Calu3 (cell line): ENCODE results near the gene C9orf43. TPM values are rescaled to one million over a fixed set of nuclear protein-coding genes. Genes with fewer than 3 reads are reported as not detected.

ENCODE experiments used
- BruUV-seq: library from RNA; stranded (reverse); fragments of 400-500 nt; replicated peaks from 2 replicates; lab custom pipeline; 2021; lab: Mats Ljungman, UMichigan
- CTCF ChIA-PET: fragments of 300-600 bp; sonication (Branson Sonifier 250); formaldehyde crosslinking; loops from one replicate; lab custom pipeline; 2022; ENCODE audit warnings: antibody characterized with exemption; lab: Charles Lee
- DNase-seq: peaks from one replicate; pipeline ENCODE4 v3.0.0; 2022
- H3K27ac Mint-ChIP-seq: one replicate; pipeline ENCODE4 v1.8.0; 2022; ENCODE audit warnings: mixed read lengths; ENCODE audit not compliant: unreplicated experiment
- H3K27me3 Mint-ChIP-seq: one replicate; pipeline ENCODE4 v1.8.0; 2022; ENCODE audit warnings: mixed read lengths; ENCODE audit not compliant: unreplicated experiment
- H3K36me3 Mint-ChIP-seq: one replicate; pipeline ENCODE4 v1.8.0; 2022; ENCODE audit warnings: mild to moderate bottlenecking, moderate library complexity, mixed read lengths; ENCODE audit not compliant: insufficient read depth, unreplicated experiment
- H3K4me1 Mint-ChIP-seq: one replicate; pipeline ENCODE4 v1.8.0; 2022; ENCODE audit warnings: mild to moderate bottlenecking, low read depth, mixed read lengths; ENCODE audit not compliant: unreplicated experiment
- H3K4me3 Mint-ChIP-seq: one replicate; pipeline ENCODE4 v1.8.0; 2022; ENCODE audit warnings: mild to moderate bottlenecking, low read depth, moderate library complexity, mixed read lengths; ENCODE audit not compliant: unreplicated experiment
- H3K9me3 Mint-ChIP-seq: one replicate; pipeline ENCODE4 v1.8.0; 2022; ENCODE audit warnings: low read depth, mixed read lengths; ENCODE audit not compliant: unreplicated experiment
- intact Hi-C: fragments of 100-400 bp; cut with micrococcal nuclease; formaldehyde crosslinking; loops from one replicate; pipeline ENCODE4 v1.10.0; 2022; ENCODE audit not compliant: unreplicated experiment
- total RNA-seq: library from RNA; stranded (reverse); gene quantifications from 2 replicates; pipeline ENCODE4 v1.2.3, GENCODE V29; 2022
- TF ChIP-seq, protein P1 (sequence below): fragments of 200-600 bp; IDR thresholded peaks from one replicate; pipeline ENCODE4 v1.8.0; 2022; ENCODE audit warnings: antibody characterized with exemption; ENCODE audit not compliant: unreplicated experiment

The C9orf43 gene
- total RNA-seq, 1 experiment from 2014 or later, result 0.33 TPM

DNA sequence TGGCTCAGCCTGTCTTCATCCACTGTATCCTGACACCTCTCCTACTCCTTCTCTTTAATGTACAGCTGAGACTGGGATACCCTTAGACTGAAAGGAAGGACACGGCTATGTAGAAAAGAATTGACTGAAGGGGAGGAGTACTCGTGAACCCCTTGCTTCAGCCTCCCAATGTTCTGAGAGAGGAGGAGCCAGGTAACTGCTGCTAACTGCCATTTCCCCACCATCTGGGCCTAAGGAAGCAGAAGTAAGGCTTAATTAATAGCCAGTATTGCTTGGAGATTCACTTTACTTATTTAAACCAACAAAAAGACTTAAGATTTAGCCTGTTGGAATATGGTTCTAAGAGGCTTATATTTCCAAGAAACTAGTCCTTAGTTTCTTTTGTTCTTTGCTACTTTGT lies 34.2 kb downstream of the C9orf43 start:
- no peak overlapping the region for H3K27ac Mint-ChIP-seq

DNA sequence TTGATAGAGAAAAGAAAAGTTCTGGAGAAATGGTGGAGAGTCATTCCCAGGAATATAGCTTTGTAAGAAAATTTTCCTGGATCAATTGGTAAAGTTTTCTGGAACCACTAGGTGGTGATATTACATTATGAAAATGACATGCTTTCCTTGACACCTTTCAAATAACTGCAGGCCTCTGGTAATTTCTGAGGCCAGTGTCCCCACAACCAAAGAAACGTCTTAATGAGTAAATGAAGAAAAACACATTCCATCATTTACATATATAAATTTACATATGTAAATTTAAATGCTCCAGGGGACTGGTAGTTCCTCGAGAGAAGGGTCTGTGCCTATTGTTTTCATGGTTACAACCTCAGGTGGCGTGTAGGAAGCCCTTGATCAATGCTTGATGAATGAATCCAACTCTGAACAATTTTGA lies 35.8 kb downstream of the C9orf43 start:
- Mint-ChIP-seq H3K4me3 (no peak overlapping the region), H3K27me3 (no peaks in the 10 kb centered on the region), H3K9me3 (no peaks in the 10 kb centered on the region), H3K27ac (no peak overlapping the region), H3K36me3 (no peaks in the 10 kb centered on the region), H3K4me1 (no peaks in the 10 kb centered on the region)
- CTCF ChIA-PET, result interaction anchor here (0.8 to 1.9 kb wide), 5 partner anchors 9 to 211 kb away, joined by 3 to 40 read pairs (median 4); no protein-coding TSS in a partner anchor
- TF ChIP-seq, protein P1, sequence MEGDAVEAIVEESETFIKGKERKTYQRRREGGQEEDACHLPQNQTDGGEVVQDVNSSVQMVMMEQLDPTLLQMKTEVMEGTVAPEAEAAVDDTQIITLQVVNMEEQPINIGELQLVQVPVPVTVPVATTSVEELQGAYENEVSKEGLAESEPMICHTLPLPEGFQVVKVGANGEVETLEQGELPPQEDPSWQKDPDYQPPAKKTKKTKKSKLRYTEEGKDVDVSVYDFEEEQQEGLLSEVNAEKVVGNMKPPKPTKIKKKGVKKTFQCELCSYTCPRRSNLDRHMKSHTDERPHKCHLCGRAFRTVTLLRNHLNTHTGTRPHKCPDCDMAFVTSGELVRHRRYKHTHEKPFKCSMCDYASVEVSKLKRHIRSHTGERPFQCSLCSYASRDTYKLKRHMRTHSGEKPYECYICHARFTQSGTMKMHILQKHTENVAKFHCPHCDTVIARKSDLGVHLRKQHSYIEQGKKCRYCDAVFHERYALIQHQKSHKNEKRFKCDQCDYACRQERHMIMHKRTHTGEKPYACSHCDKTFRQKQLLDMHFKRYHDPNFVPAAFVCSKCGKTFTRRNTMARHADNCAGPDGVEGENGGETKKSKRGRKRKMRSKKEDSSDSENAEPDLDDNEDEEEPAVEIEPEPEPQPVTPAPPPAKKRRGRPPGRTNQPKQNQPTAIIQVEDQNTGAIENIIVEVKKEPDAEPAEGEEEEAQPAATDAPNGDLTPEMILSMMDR, result no peak
- intact Hi-C loops, result loop anchor here (2.0 kb wide), 2 partner anchors 144 to 208 kb away; no protein-coding TSS in a partner anchor
- no TSS peak for BruUV-seq
- DNase-seq, result no peak

More for the DNA sequence above, 34.2 kb downstream of the C9orf43 start:
- no peaks in the 10 kb centered on the region for H3K27me3 Mint-ChIP-seq
- BruUV-seq, result no TSS peak
- intact Hi-C loops, result no loop called here
- TF ChIP-seq, protein P1, result no peak
- DNase-seq, result no peak
- H3K4me3 Mint-ChIP-seq, result no peak overlapping the region
- H3K9me3 Mint-ChIP-seq, result no peaks in the 10 kb centered on the region
- CTCF ChIA-PET, result no interaction called here
- H3K36me3 Mint-ChIP-seq, result no peaks in the 10 kb centered on the region
- H3K4me1 Mint-ChIP-seq, result no peaks in the 10 kb centered on the region

DNA sequence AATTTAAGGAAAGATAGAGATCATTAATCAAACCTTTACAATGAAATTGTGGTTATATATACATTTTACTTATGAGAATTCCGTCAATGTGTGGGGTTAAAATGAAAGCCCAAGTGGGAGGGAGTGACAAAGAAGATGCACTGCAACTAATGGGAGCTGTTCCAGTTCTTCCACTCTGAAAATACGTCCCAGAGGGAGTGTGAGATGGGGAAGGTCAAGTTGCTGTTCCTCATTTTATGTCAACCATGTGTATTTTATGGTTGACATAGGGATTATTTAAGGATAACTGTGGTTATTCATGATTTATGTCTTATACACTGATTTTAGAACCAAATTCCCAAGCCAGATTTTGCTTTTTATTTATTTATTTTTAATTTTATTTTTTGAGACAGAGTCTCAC lies 38.8 kb downstream of the C9orf43 start:
- H3K9me3 Mint-ChIP-seq, result no peaks in the 10 kb centered on the region
- intact Hi-C loops, result no loop called here
- no peaks in the 10 kb centered on the region for H3K36me3 Mint-ChIP-seq
- BruUV-seq, result no TSS peak
- TF ChIP-seq, protein P1, result no peak
- no peaks in the 10 kb centered on the region for H3K4me1 Mint-ChIP-seq
- H3K27me3 Mint-ChIP-seq, result no peaks in the 10 kb centered on the region
- no peak overlapping the region for H3K4me3 Mint-ChIP-seq
- H3K27ac Mint-ChIP-seq, result no peak overlapping the region
- DNase-seq, result no peak
- CTCF ChIA-PET, result no interaction called here

DNA sequence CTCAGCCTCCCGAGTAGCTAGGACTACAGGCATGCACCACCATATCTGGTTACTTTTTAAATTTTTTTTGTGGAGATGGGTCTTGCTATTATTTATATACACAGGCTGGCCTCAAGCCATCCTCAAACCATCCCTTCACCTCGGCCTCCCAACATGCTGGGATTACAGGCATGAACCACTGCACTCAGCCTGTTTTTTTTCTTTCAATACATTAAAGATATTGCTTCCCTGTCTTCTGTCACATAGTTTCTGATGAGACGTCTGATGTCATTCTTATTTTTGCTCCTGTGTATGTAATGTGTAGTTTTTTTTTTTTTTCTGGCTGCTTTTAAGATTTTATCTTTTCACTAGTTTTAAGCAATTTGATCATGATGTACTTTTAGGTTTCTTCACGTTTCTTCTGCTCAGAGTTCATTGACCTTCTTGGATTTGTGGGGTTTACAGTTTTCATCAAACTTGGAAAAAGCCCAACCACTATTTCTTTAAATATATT lies 41.6 kb downstream of the C9orf43 start:
- TF ChIP-seq, protein P1, result no peak
- DNase-seq, result no peak
- H3K27me3 Mint-ChIP-seq, result no peaks in the 10 kb centered on the region
- H3K27ac Mint-ChIP-seq, result no peak overlapping the region
- H3K4me3 Mint-ChIP-seq, result no peak overlapping the region
- CTCF ChIA-PET, result no interaction called here
- H3K4me1 Mint-ChIP-seq, result peaks cover 26% of the 10 kb centered on the region
- BruUV-seq, result no TSS peak
- intact Hi-C loops, result no loop called here
- no peaks in the 10 kb centered on the region for H3K9me3 Mint-ChIP-seq
- no peaks in the 10 kb centered on the region for H3K36me3 Mint-ChIP-seq
